Fibroblast of lung (primary cell): ENCODE results near the gene STX4.
"Not testable (repeated sequence)": the region's sequence is repeated elsewhere in the genome, so short reads cannot be mapped to it uniquely, and the experiment has no call there.

Experiments used
- EZH2 ChIP-seq: IDR thresholded peaks from 2 replicates; pipeline ENCODE4 v1.5.1; 2012; ENCODE audit warnings: low read length, control low read depth, mild to moderate bottlenecking; ENCODE audit errors: missing control alignments
- TF ChIP-seq, protein P1 (sequence below), 2 donors: IDR thresholded peaks in 1 of 2; conservative IDR thresholded peaks in 1 of 2; 1 replicate in 1 of 2; 2 replicates in 1 of 2; pipeline ENCODE4 v1.5.1; 2011 to 2012; ENCODE audit warnings: low read length in 2 of 2, control low read depth in 1 of 2, inconsistent platforms in 1 of 2, low read depth in 1 of 2, mild to moderate bottlenecking in 1 of 2

DNA sequence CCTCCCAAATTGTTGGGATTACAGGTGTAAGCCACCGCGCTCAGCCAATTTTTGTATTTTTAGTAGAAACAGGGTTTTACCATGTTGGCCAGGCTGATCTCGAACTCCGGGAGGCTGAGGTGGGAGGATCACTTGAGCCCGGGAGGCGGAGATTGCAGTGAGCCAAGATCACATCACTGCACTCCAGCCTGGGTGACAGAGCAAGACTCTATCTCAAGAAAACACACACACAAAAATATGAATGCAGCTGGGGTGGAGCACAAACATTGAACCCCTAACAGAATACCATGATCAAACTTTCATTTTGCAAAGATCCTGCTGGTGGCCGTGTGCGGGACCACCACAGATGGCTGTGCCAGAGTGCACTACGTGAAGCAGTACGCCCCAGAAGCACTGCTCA lies 15.6 kb upstream of the STX4 start:
- TF ChIP-seq, protein P1, sequence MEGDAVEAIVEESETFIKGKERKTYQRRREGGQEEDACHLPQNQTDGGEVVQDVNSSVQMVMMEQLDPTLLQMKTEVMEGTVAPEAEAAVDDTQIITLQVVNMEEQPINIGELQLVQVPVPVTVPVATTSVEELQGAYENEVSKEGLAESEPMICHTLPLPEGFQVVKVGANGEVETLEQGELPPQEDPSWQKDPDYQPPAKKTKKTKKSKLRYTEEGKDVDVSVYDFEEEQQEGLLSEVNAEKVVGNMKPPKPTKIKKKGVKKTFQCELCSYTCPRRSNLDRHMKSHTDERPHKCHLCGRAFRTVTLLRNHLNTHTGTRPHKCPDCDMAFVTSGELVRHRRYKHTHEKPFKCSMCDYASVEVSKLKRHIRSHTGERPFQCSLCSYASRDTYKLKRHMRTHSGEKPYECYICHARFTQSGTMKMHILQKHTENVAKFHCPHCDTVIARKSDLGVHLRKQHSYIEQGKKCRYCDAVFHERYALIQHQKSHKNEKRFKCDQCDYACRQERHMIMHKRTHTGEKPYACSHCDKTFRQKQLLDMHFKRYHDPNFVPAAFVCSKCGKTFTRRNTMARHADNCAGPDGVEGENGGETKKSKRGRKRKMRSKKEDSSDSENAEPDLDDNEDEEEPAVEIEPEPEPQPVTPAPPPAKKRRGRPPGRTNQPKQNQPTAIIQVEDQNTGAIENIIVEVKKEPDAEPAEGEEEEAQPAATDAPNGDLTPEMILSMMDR (conservative IDR thresholded peaks at IDR 0.05 in 1 of 2, IDR thresholded peaks at IDR 0.05 in 1 of 2; ENCODE audit: low read depth in 1 of 2, low read length in 2 of 2), result not testable (repeated sequence)
- TF ChIP-seq EZH2, result not testable (repeated sequence)
